GM12878 (cell line): ENCODE results near the gene RGP1. TPM values are rescaled to one million over a fixed set of nuclear protein-coding genes. Genes with fewer than 3 reads are reported as not detected.

Source experiments
- ATAC-seq: fragments of 200-7000 bp; cut with Tn5 transposase; 3 replicates; pipeline ENCODE4 v1.9.1; 2020; ENCODE audit warnings: mild to moderate bottlenecking, moderate library complexity
- BruUV-seq: library from RNA; stranded (reverse); fragments of 400-500 nt; replicated peaks from 2 replicates; lab custom pipeline; 2021; lab: Mats Ljungman, UMichigan
- CTCF ChIA-PET: fragments of 300-600 bp; sonication (Branson Sonifier 250); formaldehyde crosslinking; extraction: SDS; loops from one replicate; lab custom pipeline; 2021; ENCODE audit warnings: inconsistent platforms; lab: Yijun Ruan, JAX
- POLR2A ChIA-PET: fragments of 350-600 bp; formaldehyde crosslinking; extraction: SDS; loops from one replicate; lab custom pipeline; 2021; ENCODE audit warnings: inconsistent platforms; lab: Charles Lee
- RAD21 ChIA-PET: fragments of 300-600 bp; sonication (Branson Sonifier 250); formaldehyde crosslinking; loops from one replicate; lab custom pipeline; 2023; ENCODE audit warnings: antibody characterized with exemption; ENCODE audit not compliant: unreplicated experiment; lab: Charles Lee
- SMC1A ChIA-PET: fragments of 300-600 bp; sonication (Branson Sonifier 250); formaldehyde crosslinking; loops from one replicate; lab custom pipeline; 2023; ENCODE audit not compliant: unreplicated experiment, uncharacterized antibody; lab: Charles Lee
- DNase-seq: peaks from one replicate; pipeline ENCODE4 v3.0.0-alpha.2; 2011; ENCODE audit warnings: low read depth, low spot score
- FAIRE-seq: peaks from 3 replicates; lab custom pipeline; 2011; peaks lifted over from hg19 to GRCh38; lab: Jason Lieb, UNC
- H2AFZ ChIP-seq: 2 replicates; pipeline ENCODE4 v1.6.0; 2011; ENCODE audit warnings: low read depth, low read length, control low read depth; ENCODE audit not compliant: control insufficient read depth
- H3K27ac ChIP-seq: 2 replicates; pipeline ENCODE4 v1.5.1; 2011; ENCODE audit warnings: control low read depth; ENCODE audit not compliant: control insufficient read depth, insufficient read depth
- H3K27me3 ChIP-seq, 2 experiments: replicated peaks in 1 of 2; 2 replicates each; pipeline versions ENCODE4 v1.6.0 to v1.6.1; 2011; ENCODE audit warnings: low read length in 1 of 2; ENCODE audit not compliant: control insufficient read depth in 2 of 2, insufficient read depth in 2 of 2
- H3K36me3 ChIP-seq, 2 experiments: 2 replicates each; pipeline ENCODE4 v1.5.1; 2011; ENCODE audit warnings: low read length in 1 of 2; ENCODE audit not compliant: control insufficient read depth in 2 of 2, insufficient read depth in 2 of 2
- H3K4me1 ChIP-seq: 2 replicates; pipeline ENCODE4 v1.6.1; 2011; ENCODE audit warnings: mild to moderate bottlenecking, low read length, moderate library complexity, mixed read lengths; ENCODE audit not compliant: control insufficient read depth, insufficient read depth
- H3K4me2 ChIP-seq: 2 replicates; pipeline ENCODE4 v1.6.0; 2011; ENCODE audit warnings: control low read depth; ENCODE audit not compliant: control insufficient read depth, insufficient read depth
- H3K4me3 ChIP-seq: fragments of 200-600 bp; sonication (generic); 2 replicates; pipeline ENCODE4 v1.5.1; 2016
- H3K79me2 ChIP-seq: 2 replicates; pipeline ENCODE4 v1.6.0; 2011; ENCODE audit warnings: low read length; ENCODE audit not compliant: control insufficient read depth, insufficient read depth
- H3K9ac ChIP-seq: 2 replicates; pipeline ENCODE4 v1.8.0; 2011; ENCODE audit warnings: low read length, control low read depth, mixed read lengths; ENCODE audit not compliant: control insufficient read depth, insufficient read depth
- H3K9me3 ChIP-seq: replicated peaks from 3 replicates; pipeline ENCODE4 v1.5.1; 2011; ENCODE audit warnings: mild to moderate bottlenecking, low read length; ENCODE audit not compliant: control insufficient read depth, insufficient read depth
- H4K20me1 ChIP-seq: 2 replicates; pipeline ENCODE4 v1.6.0; 2011; ENCODE audit not compliant: control insufficient read depth, insufficient read depth
- CHD4 ChIP-seq: fragments of 200-600 bp; sonication (generic); IDR thresholded peaks from 2 replicates; pipeline ENCODE4 v1.6.1; 2016; ENCODE audit warnings: mild to moderate bottlenecking
- KAT2A ChIP-seq: conservative IDR thresholded peaks from 2 replicates; pipeline ENCODE4 v1.6.1; 2011; ENCODE audit warnings: low read depth, low read length; ENCODE audit not compliant: control insufficient read depth
- MYB ChIP-seq: fragments of 150-350 bp; IDR thresholded peaks from 2 replicates; pipeline ENCODE4 v1.6.1; 2014; ENCODE audit warnings: mild to moderate bottlenecking, low read depth, low read length, borderline replicate concordance
- RFX5 ChIP-seq: IDR thresholded peaks from 2 replicates; pipeline ENCODE4 v1.6.1; 2011; ENCODE audit warnings: low read depth, low read length, improper control_type of control experiment
- TAF1 ChIP-seq: IDR thresholded peaks from 2 replicates; pipeline ENCODE4 v1.6.1; 2011; ENCODE audit warnings: mild to moderate bottlenecking, low read depth, low read length, borderline replicate concordance
- TCF7 ChIP-seq: IDR thresholded peaks from 2 replicates; pipeline ENCODE4 v1.6.1; 2014; ENCODE audit warnings: antibody characterized with exemption, borderline replicate concordance
- ZNF622 ChIP-seq: fragments of 450-650 bp; IDR thresholded peaks from 2 replicates; pipeline ENCODE4 v1.6.1; 2017; ENCODE audit warnings: mild to moderate bottlenecking, inconsistent platforms
- WGBS: methylation state at CpG from one replicate; pipeline ENCODE4 v1.1.6; 2016; ENCODE audit warnings: low lambda C conversion rate; ENCODE audit not compliant: insufficient replicate concordance, insufficient coverage; ENCODE audit errors: missing lambda C conversion rate; 5-methylcytosine and 5-hydroxymethylcytosine counted together
- in situ Hi-C: fragments of 300-500 bp; cut with MboI; formaldehyde crosslinking; loops from 9 replicates; pipeline ENCODE4 v1.14.3; 2018; ENCODE audit warnings: mixed read lengths
- intact Hi-C: fragments of 100-400 bp; cut with micrococcal nuclease; formaldehyde crosslinking; loops from one replicate; pipeline ENCODE4 v1.14.2; 2022; ENCODE audit not compliant: unreplicated experiment
- polyA plus RNA-seq, 11 experiments: library from polyadenylated mRNA; depleted of rRNA in 4 of 11; unstranded in 6 of 11; stranded (reverse) in 5 of 11; fragments of >200 nt; fragmentation: Nextera tagmentation in 4 of 11; fragmentation: Illumina TruSeq in 1 of 11; extraction: Ambion mirVana in 4 of 11; extraction: Trizol in 1 of 11; gene quantifications; 1 replicate in 1 of 11; 2 replicates in 10 of 11; pipeline versions ENCODE4 v1.2.1 to v1.2.3, GENCODE V29; 2011 to 2016; ENCODE audit warnings: inconsistent platforms in 2 of 11, missing spikeins in 2 of 11, low read depth in 1 of 11
- total RNA-seq, 4 experiments: library from RNA; depleted of rRNA in 3 of 4; stranded (reverse); fragments of >200 nt in 3 of 4; fragmentation: Illumina TruSeq in 1 of 4; extraction: Trizol in 1 of 4; gene quantifications; 2 replicates each; pipeline versions ENCODE4 v1.2.1 to v1.2.3, GENCODE V29; 2013 to 2021
- TF ChIP-seq, protein P1 (sequence below): fragments of 450-650 bp; formaldehyde crosslinking; IDR thresholded peaks from 2 replicates; pipeline ENCODE4 v1.4.0; 2022; ENCODE audit warnings: mild to moderate bottlenecking, moderate library complexity
- TF ChIP-seq, protein P2 (sequence below): IDR thresholded peaks from 2 replicates; pipeline ENCODE4 v1.6.1; 2011; ENCODE audit warnings: borderline replicate concordance, low read depth, mild to moderate bottlenecking, moderate library complexity, low read length; ENCODE audit not compliant: insufficient read depth, poor library complexity, severe bottlenecking

RGP1 gene
- total and polyA plus RNA-seq, 10 of the 15 experiments (the other 5 are each of a cell fraction or from before 2014, with no cell fraction given) = 0.44 to 14.9 (median 7.4) TPM

DNA sequence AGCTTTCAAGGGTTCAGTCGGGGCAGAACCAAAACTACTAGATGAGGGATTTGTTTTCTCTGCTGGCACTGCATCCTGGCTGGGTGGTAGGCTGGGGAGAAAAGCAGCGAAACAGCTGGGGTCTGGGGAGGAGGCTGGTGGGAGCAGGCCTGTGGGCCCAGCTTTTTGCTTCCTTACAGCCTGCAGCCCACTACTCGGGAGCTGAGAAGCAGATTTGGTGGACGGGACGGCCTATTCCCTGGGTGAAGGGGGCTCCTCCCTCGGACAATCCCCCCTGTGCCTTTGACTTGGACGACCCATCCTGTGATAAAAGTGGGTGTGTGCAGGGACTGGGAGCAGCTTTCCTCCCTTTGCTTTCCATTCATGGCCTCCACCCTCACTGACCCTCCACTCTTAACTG, 51.4 kb downstream of the RGP1 start:
- Histone ChIP-seq H3K4me3 (no peak overlapping the region), H2AFZ (no peak overlapping the region), H3K4me1 (peaks cover 21% of the 10 kb centered on the region), H4K20me1 (no peaks in the 10 kb centered on the region), H3K4me2 (no peak overlapping the region), H3K79me2 (no peaks in the 10 kb centered on the region), H3K27me3 (no peaks in the 10 kb centered on the region), H3K9me3 (no peaks in the 10 kb centered on the region), H3K9ac (no peak overlapping the region), H3K27ac (no peak overlapping the region), H3K36me3 (peaks cover 0 to 17% of the 10 kb centered on the region in 2 experiments; a peak in 2 of 4 replicates)
- DNase-seq = no peak
- no TSS peak for BruUV-seq
- WGBS = 88% methylated on average over 6 of the region's 7 CpGs
- CTCF ChIA-PET = interaction anchor here (1.2 kb wide), 1 partner anchor 10 kb away, joined by 4 read pairs; no protein-coding TSS in a partner anchor
- RAD21 ChIA-PET = no interaction called here
- FAIRE-seq = no peak
- SMC1A ChIA-PET = no interaction called here
- intact Hi-C loops (no loop called here), in situ Hi-C loops (no loop called here)
- POLR2A ChIA-PET = no interaction called here
- TF ChIP-seq TAF1 (no peak), RFX5 (no peak), ZNF622 (no peak), TCF7 (no peak), CHD4 (no peak), MYB (no peak), KAT2A (no peak)
- TF ChIP-seq, protein P1, sequence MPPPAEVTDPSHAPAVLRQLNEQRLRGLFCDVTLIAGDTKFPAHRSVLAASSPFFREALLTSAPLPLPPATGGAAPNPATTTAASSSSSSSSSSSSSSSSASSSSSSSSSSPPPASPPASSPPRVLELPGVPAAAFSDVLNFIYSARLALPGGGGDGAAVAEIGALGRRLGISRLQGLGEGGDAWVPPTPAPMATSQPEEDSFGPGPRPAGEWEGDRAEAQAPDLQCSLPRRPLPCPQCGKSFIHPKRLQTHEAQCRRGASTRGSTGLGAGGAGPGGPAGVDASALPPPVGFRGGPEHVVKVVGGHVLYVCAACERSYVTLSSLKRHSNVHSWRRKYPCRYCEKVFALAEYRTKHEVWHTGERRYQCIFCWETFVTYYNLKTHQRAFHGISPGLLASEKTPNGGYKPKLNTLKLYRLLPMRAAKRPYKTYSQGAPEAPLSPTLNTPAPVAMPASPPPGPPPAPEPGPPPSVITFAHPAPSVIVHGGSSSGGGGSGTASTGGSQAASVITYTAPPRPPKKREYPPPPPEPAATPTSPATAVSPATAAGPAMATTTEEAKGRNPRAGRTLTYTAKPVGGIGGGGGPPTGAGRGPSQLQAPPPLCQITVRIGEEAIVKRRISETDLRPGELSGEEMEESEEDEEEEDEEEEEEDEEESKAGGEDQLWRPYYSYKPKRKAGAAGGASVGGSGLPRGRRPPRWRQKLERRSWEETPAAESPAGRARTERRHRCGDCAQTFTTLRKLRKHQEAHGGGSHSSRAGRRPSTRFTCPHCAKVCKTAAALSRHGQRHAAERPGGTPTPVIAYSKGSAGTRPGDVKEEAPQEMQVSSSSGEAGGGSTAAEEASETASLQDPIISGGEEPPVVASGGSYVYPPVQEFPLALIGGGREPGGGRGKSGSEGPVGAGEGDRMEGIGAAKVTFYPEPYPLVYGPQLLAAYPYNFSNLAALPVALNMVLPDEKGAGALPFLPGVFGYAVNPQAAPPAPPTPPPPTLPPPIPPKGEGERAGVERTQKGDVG (CRISPR knock-in tag) = no peak
- TF ChIP-seq, protein P2, sequence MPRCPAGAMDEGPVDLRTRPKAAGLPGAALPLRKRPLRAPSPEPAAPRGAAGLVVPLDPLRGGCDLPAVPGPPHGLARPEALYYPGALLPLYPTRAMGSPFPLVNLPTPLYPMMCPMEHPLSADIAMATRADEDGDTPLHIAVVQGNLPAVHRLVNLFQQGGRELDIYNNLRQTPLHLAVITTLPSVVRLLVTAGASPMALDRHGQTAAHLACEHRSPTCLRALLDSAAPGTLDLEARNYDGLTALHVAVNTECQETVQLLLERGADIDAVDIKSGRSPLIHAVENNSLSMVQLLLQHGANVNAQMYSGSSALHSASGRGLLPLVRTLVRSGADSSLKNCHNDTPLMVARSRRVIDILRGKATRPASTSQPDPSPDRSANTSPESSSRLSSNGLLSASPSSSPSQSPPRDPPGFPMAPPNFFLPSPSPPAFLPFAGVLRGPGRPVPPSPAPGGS = no peak
- no peak for ATAC-seq
